Type B pancreatic cell (in vitro differentiated cells): ENCODE measurements around the gene MCHR1. TPM values are rescaled to one million over a fixed set of nuclear protein-coding genes. Genes with fewer than 3 reads are reported as not detected.
A peak's percentile ranks its signal among the peaks of the same experiment; 100 is the strongest.

Experiments
- DNase-seq: peaks from one replicate; pipeline ENCODE4 v3.0.0; 2021; ENCODE audit warnings: mixed read lengths; ENCODE audit not compliant: unreplicated experiment; ENCODE audit errors: extremely low spot score
- H3K27ac Mint-ChIP-seq: 2 replicates; pipeline ENCODE4 v1.8.0; 2021; ENCODE audit warnings: mild to moderate bottlenecking, mixed read lengths
- H3K27me3 Mint-ChIP-seq: 2 replicates; pipeline ENCODE4 v1.8.0; 2021; ENCODE audit warnings: mixed read lengths
- H3K36me3 Mint-ChIP-seq: 2 replicates; pipeline ENCODE4 v1.8.0; 2021; ENCODE audit warnings: mixed read lengths
- H3K4me1 Mint-ChIP-seq: one replicate; pipeline ENCODE4 v1.8.0; 2021; ENCODE audit warnings: mixed read lengths; ENCODE audit not compliant: unreplicated experiment
- H3K4me3 Mint-ChIP-seq: 2 replicates; pipeline ENCODE4 v1.8.0; 2021; ENCODE audit warnings: mild to moderate bottlenecking, mixed read lengths
- H3K9me3 Mint-ChIP-seq: 2 replicates; pipeline ENCODE4 v1.8.0; 2021; ENCODE audit warnings: mixed read lengths
- total RNA-seq: library from RNA; stranded (reverse); gene quantifications from 2 replicates; pipeline ENCODE4 v1.2.1, GENCODE V29; 2021; ENCODE audit warnings: low replicate concordance
- TF ChIP-seq, protein P1 (sequence below): fragments of 200-600 bp; sonication (generic); conservative IDR thresholded peaks from 2 replicates; pipeline ENCODE4 v1.5.0; 2021; ENCODE audit warnings: antibody characterized with exemption, mild to moderate bottlenecking

The MCHR1 gene
- total RNA-seq, 1 donor from 2014 or later: 6.9 TPM

DNA sequence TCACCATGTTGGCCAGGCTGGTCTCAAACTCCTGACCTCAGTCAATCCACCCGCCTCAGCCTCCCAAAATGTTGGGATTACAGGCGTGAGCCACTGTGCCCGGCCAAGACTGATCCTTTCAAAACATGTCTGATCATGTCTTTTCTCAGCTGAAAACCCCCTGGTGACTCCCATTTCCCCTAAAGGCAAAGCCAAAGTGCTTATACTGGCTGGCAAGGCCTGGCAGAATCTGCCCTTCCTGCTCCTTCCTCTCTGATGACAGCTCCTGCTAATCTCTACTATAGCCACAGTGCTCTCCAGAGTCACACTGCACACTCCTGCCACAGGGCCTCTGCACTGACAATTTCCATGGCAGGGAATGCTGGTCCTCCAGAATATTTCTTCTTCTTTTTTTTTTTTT, 2.6 kb upstream of the MCHR1 start:
- DNase-seq: no peak
- H3K27ac Mint-ChIP-seq: no peak overlapping the region
- peaks cover 26% of the 10 kb centered on the region for H3K27me3 Mint-ChIP-seq
- H3K4me1 Mint-ChIP-seq: peaks cover 27% of the 10 kb centered on the region
- H3K4me3 Mint-ChIP-seq: no peak overlapping the region
- no peaks in the 10 kb centered on the region for H3K9me3 Mint-ChIP-seq
- TF ChIP-seq, protein P1, sequence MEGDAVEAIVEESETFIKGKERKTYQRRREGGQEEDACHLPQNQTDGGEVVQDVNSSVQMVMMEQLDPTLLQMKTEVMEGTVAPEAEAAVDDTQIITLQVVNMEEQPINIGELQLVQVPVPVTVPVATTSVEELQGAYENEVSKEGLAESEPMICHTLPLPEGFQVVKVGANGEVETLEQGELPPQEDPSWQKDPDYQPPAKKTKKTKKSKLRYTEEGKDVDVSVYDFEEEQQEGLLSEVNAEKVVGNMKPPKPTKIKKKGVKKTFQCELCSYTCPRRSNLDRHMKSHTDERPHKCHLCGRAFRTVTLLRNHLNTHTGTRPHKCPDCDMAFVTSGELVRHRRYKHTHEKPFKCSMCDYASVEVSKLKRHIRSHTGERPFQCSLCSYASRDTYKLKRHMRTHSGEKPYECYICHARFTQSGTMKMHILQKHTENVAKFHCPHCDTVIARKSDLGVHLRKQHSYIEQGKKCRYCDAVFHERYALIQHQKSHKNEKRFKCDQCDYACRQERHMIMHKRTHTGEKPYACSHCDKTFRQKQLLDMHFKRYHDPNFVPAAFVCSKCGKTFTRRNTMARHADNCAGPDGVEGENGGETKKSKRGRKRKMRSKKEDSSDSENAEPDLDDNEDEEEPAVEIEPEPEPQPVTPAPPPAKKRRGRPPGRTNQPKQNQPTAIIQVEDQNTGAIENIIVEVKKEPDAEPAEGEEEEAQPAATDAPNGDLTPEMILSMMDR: no peak
- no peaks in the 10 kb centered on the region for H3K36me3 Mint-ChIP-seq

DNA sequence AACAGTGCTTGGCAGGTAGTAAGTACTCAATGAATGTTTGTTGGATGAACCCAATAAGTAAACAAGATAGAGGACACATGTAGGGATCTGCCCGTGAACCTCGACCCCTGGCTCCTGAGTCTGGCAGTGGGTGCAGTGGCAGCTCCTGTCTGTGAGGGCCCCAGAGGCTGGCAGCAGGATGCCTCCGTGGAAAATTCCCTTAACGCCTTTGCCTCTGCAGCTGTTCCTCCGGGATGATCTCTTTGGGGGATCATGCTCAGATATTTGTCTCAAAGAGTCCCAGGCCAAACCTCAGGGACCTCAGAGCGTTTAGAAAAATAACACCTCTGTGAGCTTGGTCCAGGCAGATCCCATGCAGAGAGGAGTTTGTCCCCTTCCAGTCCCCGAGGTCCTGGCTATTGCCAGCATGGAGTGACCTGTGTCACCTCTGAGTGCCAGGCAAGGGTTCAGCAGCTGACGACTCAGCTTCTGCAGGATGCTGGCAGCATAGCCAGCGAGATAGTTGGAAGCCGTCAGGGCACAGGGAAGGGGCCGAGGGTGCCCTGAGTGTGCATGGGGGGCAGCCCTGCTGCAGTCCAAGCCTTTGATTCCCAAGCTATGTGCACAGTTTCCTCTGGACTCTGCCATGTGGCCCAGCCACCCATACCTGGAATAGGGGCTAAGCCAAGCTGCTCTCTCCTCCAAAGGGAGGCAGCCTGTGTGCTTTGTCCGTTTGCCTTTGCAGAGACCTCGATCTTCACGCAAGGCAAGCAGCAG, 613 bp upstream of the MCHR1 start:
- DNase-seq: no peak
- H3K27ac Mint-ChIP-seq: no peak overlapping the region
- TF ChIP-seq, protein P1: no peak
- no peaks in the 10 kb centered on the region for H3K9me3 Mint-ChIP-seq
- H3K4me1 Mint-ChIP-seq: peaks cover 42% of the 10 kb centered on the region
- H3K27me3 Mint-ChIP-seq: peaks cover 30% of the 10 kb centered on the region
- peak overlapping the region; percentile 85 for H3K4me3 Mint-ChIP-seq
- H3K36me3 Mint-ChIP-seq: no peaks in the 10 kb centered on the region

DNA sequence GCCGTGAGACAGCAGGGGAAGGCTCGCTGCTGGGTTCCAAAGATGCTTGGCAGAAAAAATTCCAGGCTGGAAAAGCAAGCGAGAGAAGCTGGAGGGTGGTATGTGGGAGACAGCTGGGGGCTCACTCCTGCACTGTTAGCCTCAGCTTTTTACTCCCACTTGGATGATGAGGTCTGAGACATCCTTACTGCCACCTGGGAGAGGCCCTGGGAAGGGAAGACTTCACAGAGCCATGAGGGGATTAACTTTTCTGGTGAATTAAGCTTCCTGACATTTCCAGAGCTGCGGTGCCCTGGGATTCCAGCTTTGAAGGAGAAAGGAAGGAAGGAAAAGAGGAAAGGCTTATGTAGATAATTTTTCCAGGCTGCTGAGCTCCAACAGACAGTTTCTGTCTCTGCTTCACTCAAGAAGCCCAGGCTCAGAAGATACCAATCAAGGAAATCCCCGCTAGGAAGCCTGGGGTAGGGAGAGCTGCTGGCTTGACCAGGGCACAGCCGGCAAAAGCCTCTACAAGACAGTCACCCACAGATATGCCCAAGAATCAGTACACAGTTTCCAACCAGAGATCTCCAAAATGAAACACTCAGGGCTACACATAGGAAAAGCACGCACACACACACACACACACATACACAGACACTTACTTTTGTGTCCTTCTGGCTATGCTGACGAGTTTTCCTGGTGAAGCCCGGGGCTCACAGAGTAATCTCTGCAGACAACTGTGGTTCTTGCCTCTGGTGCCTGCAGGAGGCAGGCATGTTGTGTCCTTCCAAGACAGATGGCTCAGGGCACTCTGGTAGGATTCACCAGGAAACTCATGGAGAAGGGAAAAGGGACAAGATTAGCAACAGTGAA, 907 bp downstream of the MCHR1 start:
- no peak for DNase-seq
- H3K4me3 Mint-ChIP-seq: peak overlapping the region; percentile 85
- peaks cover 30% of the 10 kb centered on the region for H3K27me3 Mint-ChIP-seq
- H3K27ac Mint-ChIP-seq: peak overlapping the region; percentile 75
- TF ChIP-seq, protein P1: peak; percentile 16
- no peaks in the 10 kb centered on the region for H3K36me3 Mint-ChIP-seq
- no peaks in the 10 kb centered on the region for H3K9me3 Mint-ChIP-seq
- peaks cover 42% of the 10 kb centered on the region for H3K4me1 Mint-ChIP-seq

DNA sequence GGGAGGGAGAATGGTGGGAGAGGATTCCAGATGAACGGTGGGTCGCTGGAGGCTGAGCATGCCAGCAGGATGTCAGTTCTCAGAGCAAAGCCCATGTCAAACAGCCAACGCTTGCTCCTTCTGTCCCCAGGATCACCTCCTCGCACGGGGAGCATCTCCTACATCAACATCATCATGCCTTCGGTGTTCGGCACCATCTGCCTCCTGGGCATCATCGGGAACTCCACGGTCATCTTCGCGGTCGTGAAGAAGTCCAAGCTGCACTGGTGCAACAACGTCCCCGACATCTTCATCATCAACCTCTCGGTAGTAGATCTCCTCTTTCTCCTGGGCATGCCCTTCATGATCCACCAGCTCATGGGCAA, 1.5 kb downstream of the MCHR1 start:
- H3K4me3 Mint-ChIP-seq: peak overlapping the region; percentile 85
- H3K4me1 Mint-ChIP-seq: peaks cover 42% of the 10 kb centered on the region
- no peaks in the 10 kb centered on the region for H3K9me3 Mint-ChIP-seq
- H3K27me3 Mint-ChIP-seq: peaks cover 30% of the 10 kb centered on the region
- no peaks in the 10 kb centered on the region for H3K36me3 Mint-ChIP-seq
- DNase-seq: no peak
- TF ChIP-seq, protein P1: no peak
- peak overlapping the region; percentile 75 for H3K27ac Mint-ChIP-seq

DNA sequence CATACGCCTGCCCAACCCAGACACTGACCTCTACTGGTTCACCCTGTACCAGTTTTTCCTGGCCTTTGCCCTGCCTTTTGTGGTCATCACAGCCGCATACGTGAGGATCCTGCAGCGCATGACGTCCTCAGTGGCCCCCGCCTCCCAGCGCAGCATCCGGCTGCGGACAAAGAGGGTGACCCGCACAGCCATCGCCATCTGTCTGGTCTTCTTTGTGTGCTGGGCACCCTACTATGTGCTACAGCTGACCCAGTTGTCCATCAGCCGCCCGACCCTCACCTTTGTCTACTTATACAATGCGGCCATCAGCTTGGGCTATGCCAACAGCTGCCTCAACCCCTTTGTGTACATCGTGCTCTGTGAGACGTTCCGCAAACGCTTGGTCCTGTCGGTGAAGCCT, 2.2 kb downstream of the MCHR1 start:
- peaks cover 30% of the 10 kb centered on the region for H3K27me3 Mint-ChIP-seq
- no peaks in the 10 kb centered on the region for H3K9me3 Mint-ChIP-seq
- H3K36me3 Mint-ChIP-seq: no peaks in the 10 kb centered on the region
- no peak for DNase-seq
- TF ChIP-seq, protein P1: no peak
- no peak overlapping the region for H3K4me3 Mint-ChIP-seq
- no peak overlapping the region for H3K27ac Mint-ChIP-seq
- peaks cover 42% of the 10 kb centered on the region for H3K4me1 Mint-ChIP-seq
